ENCODE measurements around the gene KRT26.

Gene KRT26

GRCh38 chr17:40782450-40782849 lies 10.4 kb upstream of the KRT26 start, which contains the start of gene KRT27:
TSS of gene KRT27 (minus strand) at chr17:40782550. CDS start at chr17:40782493, 57 bp downstream.
- Mint-ChIP-seq H3K4me3 (no peak within 1 kb of the TSS), H3K27ac (ENCODE audit: low read depth) (no peak within 1 kb of the TSS), H3K9me3 (no peaks in the 10 kb centered on the region), H3K36me3 (ENCODE audit: insufficient read depth) (no peaks in the 10 kb centered on the region), H3K4me1 (no peaks in the 10 kb centered on the region), H3K27me3 (peaks cover 82% of the 10 kb centered on the region)
- DNase-seq (ENCODE audit: low spot score in 2 of 2), result no peak
- ATAC-seq (replicated peaks; ENCODE audit: extremely low read depth, poor library complexity, severe bottlenecking), result no peak

GRCh38 chr17:40779181-40779909 lies 7.3 kb upstream of the KRT26 start:
- Mint-ChIP-seq H3K9me3 (no peaks in the 10 kb centered on the region), H3K36me3 (ENCODE audit: insufficient read depth) (peaks cover 2% of the 10 kb centered on the region), H3K4me1 (no peaks in the 10 kb centered on the region), H3K27ac (ENCODE audit: low read depth) (no peak overlapping the region), H3K27me3 (peaks cover 95% of the 10 kb centered on the region), H3K4me3 (no peak overlapping the region)
- no peak for DNase-seq (ENCODE audit: low spot score in 2 of 2)
- no peak for ATAC-seq (replicated peaks; ENCODE audit: extremely low read depth, poor library complexity, severe bottlenecking)

GRCh38 chr17:40778461-40778860 lies 6.5 kb upstream of the KRT26 start:
- no peaks in the 10 kb centered on the region for H3K4me1 Mint-ChIP-seq
- no peak overlapping the region for H3K27ac Mint-ChIP-seq (ENCODE audit: low read depth)
- DNase-seq (ENCODE audit: low spot score in 2 of 2) (no peak), ATAC-seq (replicated peaks; ENCODE audit: extremely low read depth, poor library complexity, severe bottlenecking) (no peak)
- H3K4me3 Mint-ChIP-seq, result no peak overlapping the region
- no peaks in the 10 kb centered on the region for H3K9me3 Mint-ChIP-seq
- peaks cover 2% of the 10 kb centered on the region for H3K36me3 Mint-ChIP-seq (ENCODE audit: insufficient read depth)
- H3K27me3 Mint-ChIP-seq, result peaks cover 90% of the 10 kb centered on the region

- Mint-ChIP-seq H3K9me3 (no peaks in the 10 kb centered on the region), H3K36me3 (ENCODE audit: insufficient read depth) (peaks cover 2% of the 10 kb centered on the region), H3K4me1 (no peaks in the 10 kb centered on the region), H3K4me3 (no peak overlapping the region), H3K27me3 (peaks cover 88% of the 10 kb centered on the region), H3K27ac (ENCODE audit: low read depth) (no peak overlapping the region)
- ATAC-seq (replicated peaks; ENCODE audit: extremely low read depth, poor library complexity, severe bottlenecking) (no peak), DNase-seq (ENCODE audit: low spot score in 2 of 2) (no peak)
These were observed 6.0 kb upstream of the KRT26 start for GRCh38 chr17:40777971-40778370.

- ATAC-seq (replicated peaks; ENCODE audit: extremely low read depth, poor library complexity, severe bottlenecking), result no peak
- DNase-seq (ENCODE audit: low spot score in 2 of 2), result no peak
- H3K4me1 Mint-ChIP-seq, result no peaks in the 10 kb centered on the region
- H3K9me3 Mint-ChIP-seq, result no peaks in the 10 kb centered on the region
- H3K27ac Mint-ChIP-seq (ENCODE audit: low read depth), result no peak overlapping the region
- H3K4me3 Mint-ChIP-seq, result no peak overlapping the region
- H3K27me3 Mint-ChIP-seq, result peaks cover 88% of the 10 kb centered on the region
- peaks cover 3% of the 10 kb centered on the region for H3K36me3 Mint-ChIP-seq (ENCODE audit: insufficient read depth)
These were observed 5.5 kb upstream of the KRT26 start for GRCh38 chr17:40777459-40777858.

GRCh38 chr17:40775945-40776344 lies 3.9 kb upstream of the KRT26 start:
- peaks cover 4% of the 10 kb centered on the region for H3K36me3 Mint-ChIP-seq (ENCODE audit: insufficient read depth)
- H3K27me3 Mint-ChIP-seq, result peaks cover 86% of the 10 kb centered on the region
- H3K27ac Mint-ChIP-seq (ENCODE audit: low read depth), result no peak overlapping the region
- no peaks in the 10 kb centered on the region for H3K4me1 Mint-ChIP-seq
- no peaks in the 10 kb centered on the region for H3K9me3 Mint-ChIP-seq
- ATAC-seq (replicated peaks; ENCODE audit: extremely low read depth, poor library complexity, severe bottlenecking), result no peak
- no peak overlapping the region for H3K4me3 Mint-ChIP-seq
- DNase-seq (ENCODE audit: low spot score in 2 of 2), result no peak

GRCh38 chr17:40765657-40766056 lies 6.3 kb downstream of the KRT26 start:
- ATAC-seq (replicated peaks; ENCODE audit: extremely low read depth, poor library complexity, severe bottlenecking), result no peak
- Mint-ChIP-seq H3K27ac (ENCODE audit: low read depth) (no peak overlapping the region), H3K36me3 (ENCODE audit: insufficient read depth) (no peaks in the 10 kb centered on the region)

GRCh38 chr17:40763752-40764151 lies 8.2 kb downstream of the KRT26 start:
- ATAC-seq (replicated peaks; ENCODE audit: extremely low read depth, poor library complexity, severe bottlenecking), result no peak
- Mint-ChIP-seq H3K36me3 (ENCODE audit: insufficient read depth) (peaks cover 2% of the 10 kb centered on the region), H3K4me1 (no peaks in the 10 kb centered on the region), H3K27ac (ENCODE audit: low read depth) (no peak overlapping the region), H3K9me3 (peaks cover 16% of the 10 kb centered on the region), H3K4me3 (no peak overlapping the region), H3K27me3 (peaks cover 63% of the 10 kb centered on the region)
- no peak for DNase-seq (ENCODE audit: low spot score in 2 of 2)

More at GRCh38 chr17:40765657-40766056, 6.3 kb downstream of the KRT26 start:
- Mint-ChIP-seq H3K4me1 (no peaks in the 10 kb centered on the region), H3K4me3 (no peak overlapping the region), H3K9me3 (peaks cover 6% of the 10 kb centered on the region), H3K27me3 (peaks cover 61% of the 10 kb centered on the region)
- DNase-seq (ENCODE audit: low spot score in 2 of 2), result no peak

- DNase-seq (ENCODE audit: low spot score in 2 of 2) (no peak), ATAC-seq (replicated peaks; ENCODE audit: extremely low read depth, poor library complexity, severe bottlenecking) (no peak)
- Mint-ChIP-seq H3K36me3 (ENCODE audit: insufficient read depth) (peaks cover 2% of the 10 kb centered on the region), H3K27me3 (peaks cover 64% of the 10 kb centered on the region), H3K4me1 (no peaks in the 10 kb centered on the region), H3K27ac (ENCODE audit: low read depth) (no peak overlapping the region), H3K4me3 (no peak overlapping the region), H3K9me3 (peaks cover 24% of the 10 kb centered on the region)
These were observed 11.6 kb downstream of the KRT26 start for GRCh38 chr17:40760105-40761016.

GRCh38 chr17:40755231-40755630 lies 16.8 kb downstream of the KRT26 start, which contains the start of gene KRT25:
TSS of gene KRT25 (minus strand) at chr17:40755331. CDS start at chr17:40755271, 60 bp downstream.
- Mint-ChIP-seq H3K4me1 (no peaks in the 10 kb centered on the region), H3K9me3 (peaks cover 19% of the 10 kb centered on the region), H3K36me3 (ENCODE audit: insufficient read depth) (peaks cover 2% of the 10 kb centered on the region), H3K27ac (ENCODE audit: low read depth) (no peak within 1 kb of the TSS), H3K27me3 (peaks cover 68% of the 10 kb centered on the region), H3K4me3 (no peak within 1 kb of the TSS)
- DNase-seq (ENCODE audit: low spot score in 2 of 2) (no peak), ATAC-seq (replicated peaks; ENCODE audit: extremely low read depth, poor library complexity, severe bottlenecking) (no peak)

- DNase-seq (ENCODE audit: low spot score in 2 of 2), result no peak
- Mint-ChIP-seq H3K4me1 (no peaks in the 10 kb centered on the region), H3K36me3 (ENCODE audit: insufficient read depth) (no peaks in the 10 kb centered on the region), H3K9me3 (peaks cover 9% of the 10 kb centered on the region), H3K27me3 (peaks cover 70% of the 10 kb centered on the region), H3K4me3 (no peak overlapping the region), H3K27ac (ENCODE audit: low read depth) (no peak overlapping the region)
- no peak for ATAC-seq (replicated peaks; ENCODE audit: extremely low read depth, poor library complexity, severe bottlenecking)
These were observed 18.2 kb downstream of the KRT26 start for GRCh38 chr17:40753804-40754203.

GRCh38 chr17:40751065-40751464 lies 20.9 kb downstream of the KRT26 start:
- DNase-seq (ENCODE audit: low spot score in 2 of 2) (no peak), ATAC-seq (replicated peaks; ENCODE audit: extremely low read depth, poor library complexity, severe bottlenecking) (no peak)
- Mint-ChIP-seq H3K27me3 (peaks cover 71% of the 10 kb centered on the region), H3K9me3 (no peaks in the 10 kb centered on the region), H3K27ac (ENCODE audit: low read depth) (no peak overlapping the region), H3K4me3 (no peak overlapping the region), H3K4me1 (no peaks in the 10 kb centered on the region), H3K36me3 (ENCODE audit: insufficient read depth) (no peaks in the 10 kb centered on the region)

All from central memory CD8-positive, alpha-beta T cell (primary cell).